Activated CD8-positive, alpha-beta T cell treated with anti-CD3 and anti-CD28 coated beads for 36 hours (primary cell): ENCODE measurements around the gene FNIP1. TPM values are rescaled to one million over a fixed set of nuclear protein-coding genes. Genes with fewer than 3 reads are reported as not detected.

Source experiments
- ATAC-seq: fragments of 200-7000 bp; cut with Tn5 transposase; one replicate; pipeline ENCODE4 v1.10.0; 2021; ENCODE audit warnings: mild to moderate bottlenecking, moderate library complexity
- CTCF ChIA-PET: fragments of 350-600 bp; sonication (Branson Sonifier 250); formaldehyde crosslinking; loops from one replicate; lab custom pipeline; 2021; ENCODE audit warnings: antibody characterized with exemption; lab: Charles Lee
- POLR2A ChIA-PET: fragments of 350-600 bp; sonication (Branson Sonifier 250); formaldehyde crosslinking; loops from one replicate; lab custom pipeline; 2021; ENCODE audit warnings: antibody characterized with exemption; lab: Charles Lee
- DNase-seq: peaks from one replicate; pipeline ENCODE4 v3.0.0-alpha.2; 2020
- H3K27ac Mint-ChIP-seq: one replicate; pipeline ENCODE4 v1.8.0; 2021; ENCODE audit warnings: mild to moderate bottlenecking, mixed read lengths
- H3K27me3 Mint-ChIP-seq: one replicate; pipeline ENCODE4 v1.8.0; 2021; ENCODE audit warnings: mixed read lengths
- H3K36me3 Mint-ChIP-seq: one replicate; pipeline ENCODE4 v1.8.0; 2021; ENCODE audit warnings: low read depth, mixed read lengths
- H3K4me1 Mint-ChIP-seq: one replicate; pipeline ENCODE4 v1.8.0; 2021; ENCODE audit warnings: low read depth, mixed read lengths
- H3K4me3 Mint-ChIP-seq: one replicate; pipeline ENCODE4 v1.8.0; 2021; ENCODE audit warnings: mild to moderate bottlenecking, moderate library complexity, mixed read lengths
- H3K9me3 Mint-ChIP-seq: one replicate; pipeline ENCODE4 v1.8.0; 2021; ENCODE audit warnings: mixed read lengths
- CTCF ChIP-seq: fragments of 200-600 bp; IDR thresholded peaks from one replicate; pipeline ENCODE4 v1.8.0; 2022; ENCODE audit warnings: antibody characterized with exemption, mild to moderate bottlenecking
- intact Hi-C: fragments of 100-400 bp; cut with micrococcal nuclease; formaldehyde crosslinking; loops from one replicate; pipeline ENCODE4 v1.10.0; 2022
- total RNA-seq, 2 experiments: library from RNA; stranded (reverse); gene quantifications; one replicate each; pipeline ENCODE4 v1.2.3, GENCODE V29; 2021

FNIP1 gene
- total RNA-seq, 2 experiments from 2014 or later = 15.9 to 16.0 TPM

DNA sequence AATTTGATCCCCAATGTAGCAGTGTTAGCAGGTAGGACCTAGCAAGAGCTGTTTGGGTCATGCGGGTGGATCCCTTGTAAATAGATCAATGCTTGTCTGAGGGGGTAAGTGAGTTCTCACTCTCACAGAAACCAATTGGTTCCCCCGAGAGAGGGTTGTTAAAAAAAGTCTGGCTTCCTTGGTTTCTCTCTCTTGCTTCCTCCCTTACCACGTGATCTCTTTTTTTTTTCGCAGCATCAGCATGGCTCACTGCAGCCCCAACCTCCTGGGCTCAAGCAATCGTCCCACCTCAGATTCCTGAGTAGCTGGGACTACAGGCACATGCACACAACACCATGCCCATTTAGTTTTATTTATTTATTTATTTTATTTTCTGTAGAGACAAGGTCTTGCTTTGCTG, 188.2 kb downstream of the FNIP1 start:
- Mint-ChIP-seq H3K4me3 (no peak overlapping the region), H3K36me3 (peaks cover 20% of the 10 kb centered on the region), H3K9me3 (peaks cover under 1% of the 10 kb centered on the region), H3K4me1 (peaks cover 52% of the 10 kb centered on the region), H3K27me3 (no peaks in the 10 kb centered on the region), H3K27ac (no peak overlapping the region)
- ATAC-seq (peak; percentile 30), DNase-seq (no peak)
- intact Hi-C loops = no loop called here
- POLR2A ChIA-PET = interaction anchor here (0.6 kb wide), 1 partner anchor 128 kb away, joined by 3 read pairs; no protein-coding TSS in a partner anchor
- CTCF ChIA-PET = interaction anchor here (1.2 to 3.0 kb wide), 3 partner anchors 19 to 455 kb away, joined by 3 to 14 read pairs (median 4); no protein-coding TSS in a partner anchor
- TF ChIP-seq CTCF = no peak

DNA sequence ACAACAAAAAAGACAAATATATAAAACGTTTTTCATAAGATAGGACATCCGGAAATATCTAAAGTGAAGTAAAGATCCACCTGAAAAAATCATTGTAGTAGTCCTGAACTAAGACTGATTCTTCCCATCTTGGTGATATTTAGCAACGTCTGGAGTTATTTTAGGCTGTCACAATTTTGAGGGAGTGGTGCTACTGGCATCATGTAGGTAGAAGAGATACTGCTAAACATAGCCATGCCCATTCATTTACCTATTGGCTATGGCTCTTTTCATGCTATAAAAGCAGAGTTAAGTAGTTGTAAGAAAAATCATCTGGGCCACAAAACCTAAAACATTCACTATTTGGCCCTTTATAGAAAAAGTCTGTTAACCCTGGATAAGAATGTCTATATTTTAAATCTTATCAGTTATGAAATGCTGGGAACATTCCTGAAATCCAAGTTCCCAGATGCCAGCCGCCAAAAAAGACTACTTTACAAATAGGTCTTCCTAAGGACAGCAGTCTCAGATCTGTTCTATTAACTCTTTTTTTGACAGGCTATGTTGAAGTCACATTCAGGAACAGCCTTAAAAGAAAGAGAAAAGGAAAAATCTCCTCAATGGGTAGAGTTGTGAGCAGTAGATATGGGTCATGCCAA, 188.8 kb downstream of the FNIP1 start:
- Mint-ChIP-seq H3K27ac (no peak overlapping the region), H3K4me1 (peaks cover 51% of the 10 kb centered on the region), H3K9me3 (no peaks in the 10 kb centered on the region), H3K27me3 (no peaks in the 10 kb centered on the region), H3K4me3 (no peak overlapping the region), H3K36me3 (peaks cover 18% of the 10 kb centered on the region)
- ATAC-seq (no peak), DNase-seq (no peak)
- ChIA-PET POLR2A (interaction anchor here (0.6 kb wide), 1 partner anchor 127 kb away, joined by 3 read pairs; no protein-coding TSS in a partner anchor), CTCF (interaction anchor here (3.0 kb wide), 1 partner anchor 19 kb away, joined by 14 read pairs; no protein-coding TSS in a partner anchor)
- no peak for TF ChIP-seq CTCF
- intact Hi-C loops = no loop called here

DNA sequence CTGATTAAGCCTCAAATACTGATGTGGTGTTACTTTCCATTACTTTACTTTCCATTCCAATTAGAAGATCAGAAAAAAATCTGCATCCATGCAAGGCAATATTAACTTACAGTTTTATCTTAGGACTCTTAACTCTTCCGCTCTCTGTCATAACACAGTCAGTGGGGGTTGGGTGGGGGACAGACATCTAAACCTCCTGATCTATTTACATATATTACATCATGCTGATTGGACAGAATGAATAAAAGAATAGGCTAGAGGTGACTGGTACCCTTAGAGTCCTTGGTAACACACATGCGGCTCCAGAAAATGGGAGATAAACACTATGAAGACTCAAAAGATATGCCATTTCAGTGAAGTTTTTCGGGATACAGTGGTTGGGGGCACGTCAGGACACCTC, 189.4 kb downstream of the FNIP1 start:
- intact Hi-C loops = no loop called here
- Mint-ChIP-seq H3K9me3 (no peaks in the 10 kb centered on the region), H3K27me3 (no peaks in the 10 kb centered on the region), H3K36me3 (peaks cover 17% of the 10 kb centered on the region), H3K4me1 (peaks cover 51% of the 10 kb centered on the region), H3K27ac (no peak overlapping the region), H3K4me3 (no peak overlapping the region)
- TF ChIP-seq CTCF = no peak
- CTCF ChIA-PET = no interaction called here
- POLR2A ChIA-PET = no interaction called here
- DNase-seq (no peak), ATAC-seq (no peak)

DNA sequence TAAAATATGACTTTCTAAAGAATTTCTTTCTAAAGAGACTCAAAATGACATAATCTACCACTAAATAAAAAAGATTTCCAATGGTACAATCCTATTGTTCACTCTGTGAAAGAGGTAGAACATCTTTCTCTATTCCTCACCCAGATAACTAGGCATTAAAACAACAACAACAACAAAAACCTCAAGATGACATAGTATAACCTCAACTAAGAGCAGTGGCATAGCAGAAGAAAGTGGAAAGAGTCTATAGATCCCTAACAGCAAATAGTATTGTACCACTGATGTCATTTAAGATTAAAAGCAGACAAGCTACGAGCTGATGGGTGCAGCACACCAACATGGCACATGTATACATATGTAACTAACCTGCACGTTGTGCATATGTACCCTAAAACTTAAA, 191.7 kb downstream of the FNIP1 start:
- Mint-ChIP-seq H3K27me3 (no peaks in the 10 kb centered on the region), H3K4me1 (peaks cover 41% of the 10 kb centered on the region)
- CTCF ChIA-PET = interaction anchor here (2.8 kb wide), 1 partner anchor 16 kb away, joined by 10 read pairs; no protein-coding TSS in a partner anchor

More for the DNA sequence above, 191.7 kb downstream of the FNIP1 start:
- intact Hi-C loops = no loop called here
- H3K36me3 Mint-ChIP-seq = peaks cover 19% of the 10 kb centered on the region
- H3K9me3 Mint-ChIP-seq = no peaks in the 10 kb centered on the region
- TF ChIP-seq CTCF = no peak
- ATAC-seq (no peak), DNase-seq (no peak)
- POLR2A ChIA-PET = no interaction called here
- no peak overlapping the region for H3K27ac Mint-ChIP-seq
- no peak overlapping the region for H3K4me3 Mint-ChIP-seq
